Common myeloid progenitor, CD34-positive (primary cell): ENCODE data around the gene CSNK1D.
A peak's percentile ranks its signal among the peaks of the same experiment; 100 is the strongest.

Experiments
- CTCF ChIA-PET: fragments of 350-600 bp; sonication (Branson Sonifier 250); formaldehyde crosslinking; loops from one replicate; lab custom pipeline; 2021; ENCODE audit warnings: antibody characterized with exemption; lab: Charles Lee
- POLR2A ChIA-PET: fragments of 350-600 bp; sonication (Branson Sonifier 250); formaldehyde crosslinking; loops from one replicate; lab custom pipeline; 2021; ENCODE audit warnings: antibody characterized with exemption; lab: Charles Lee
- DNase-seq, 3 donors: peaks; one replicate each; pipeline versions ENCODE4 v3.0.0 to v3.0.0-alpha.2; 2013
- H3K27ac ChIP-seq, 2 experiments: 1 replicate in 1 of 2; 2 replicates in 1 of 2; pipeline ENCODE4 v1.7.0; 2013; ENCODE audit warnings: inconsistent platforms in 2 of 2, low read length in 2 of 2, mild to moderate bottlenecking in 2 of 2, low read depth in 1 of 2, moderate library complexity in 1 of 2; ENCODE audit not compliant: severe bottlenecking in 2 of 2, insufficient read depth in 1 of 2, poor library complexity in 1 of 2
- H3K27me3 ChIP-seq, 5 experiments: replicated peaks in 2 of 5; 1 replicate in 3 of 5; 2 replicates in 2 of 5; pipeline versions ENCODE4 v1.6.1 to v1.7.0; 2013; ENCODE audit warnings: low read length in 4 of 5, mild to moderate bottlenecking in 2 of 5, moderate library complexity in 2 of 5, inconsistent platforms in 1 of 5; ENCODE audit not compliant: insufficient read depth in 5 of 5, control insufficient read depth in 4 of 5
- H3K36me3 ChIP-seq, 4 experiments: 1 replicate in 2 of 4; 2 replicates in 2 of 4; pipeline versions ENCODE4 v1.6.1 to v1.7.0; 2013; ENCODE audit warnings: low read length in 3 of 4, control low read depth in 1 of 4, mild to moderate bottlenecking in 1 of 4; ENCODE audit not compliant: control insufficient read depth in 4 of 4, insufficient read depth in 4 of 4
- H3K4me1 ChIP-seq, 4 experiments: 1 replicate in 3 of 4; 2 replicates in 1 of 4; pipeline versions ENCODE4 v1.6.1 to v1.7.1; 2013; ENCODE audit warnings: low read length in 3 of 4, mild to moderate bottlenecking in 3 of 4, control low read depth in 1 of 4, inconsistent platforms in 1 of 4, moderate library complexity in 1 of 4; ENCODE audit not compliant: control insufficient read depth in 4 of 4, insufficient read depth in 4 of 4; ENCODE audit errors: control extremely low read depth in 1 of 4
- H3K4me3 ChIP-seq, 7 experiments: 1 replicate in 4 of 7; 2 replicates in 3 of 7; pipeline versions ENCODE4 v1.5.1 to v1.7.0; 2013; ENCODE audit warnings: mild to moderate bottlenecking in 7 of 7, low read length in 6 of 7, moderate library complexity in 6 of 7, inconsistent platforms in 2 of 7, low read depth in 2 of 7, control low read depth in 1 of 7; ENCODE audit not compliant: insufficient read depth in 4 of 7, control insufficient read depth in 1 of 7; ENCODE audit errors: extremely low read depth in 1 of 7
- H3K9me3 ChIP-seq, 5 experiments: 1 replicate in 4 of 5; 2 replicates in 1 of 5; pipeline versions ENCODE4 v1.6.1 to v1.7.1; 2013; ENCODE audit warnings: low read length in 4 of 5, mild to moderate bottlenecking in 2 of 5, inconsistent platforms in 1 of 5, low read depth in 1 of 5, moderate library complexity in 1 of 5; ENCODE audit not compliant: control insufficient read depth in 4 of 5, insufficient read depth in 2 of 5; ENCODE audit errors: control extremely low read depth in 1 of 5
- WGBS: methylation state at CpG from one replicate; pipeline ENCODE4 v1.1.5; 2013; ENCODE audit not compliant: insufficient coverage; 5-methylcytosine and 5-hydroxymethylcytosine counted together

CSNK1D gene

DNA sequence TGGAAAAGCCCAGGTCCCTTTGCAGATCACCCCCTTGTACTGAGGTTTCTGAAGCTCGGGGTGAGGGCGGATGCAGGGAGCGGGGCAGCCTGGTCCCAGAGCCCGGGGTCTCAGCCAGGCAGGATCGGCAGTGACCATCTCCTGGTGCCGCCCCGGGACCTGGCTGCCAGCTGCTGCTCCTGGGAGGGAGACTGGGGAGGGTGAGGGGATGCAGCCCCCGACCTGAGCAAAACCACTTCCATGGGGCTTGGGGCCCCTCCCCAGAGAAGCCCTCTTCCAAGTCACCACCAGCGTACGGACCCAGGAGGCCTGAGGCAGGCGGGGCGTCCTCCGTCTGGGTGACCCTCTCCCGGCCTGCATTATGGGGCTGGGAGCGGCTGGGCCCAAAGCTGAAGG lies 29.1 kb upstream of the CSNK1D start:
- peak overlapping the region in 2 of 7 experiments; percentile 23 to 28 for H3K4me3 ChIP-seq
- H3K4me1 ChIP-seq = peaks cover 5 to 91% (median 88%) of the 10 kb centered on the region in 4 experiments
- ChIA-PET CTCF (interaction anchor here (1.0 to 12.4 kb wide), 10 partner anchors 10 to 175 kb away, joined by 3 to 136 read pairs (median 4); partner anchors contain the start of genes CD7 and SECTM1), POLR2A (interaction anchor here (0.9 kb wide), 1 partner anchor 12 kb away, joined by 5 read pairs; no protein-coding TSS in a partner anchor)
- DNase-seq = no peak
- H3K27me3 ChIP-seq = no peaks in the 10 kb centered on the region
- H3K9me3 ChIP-seq = no peaks in the 10 kb centered on the region
- WGBS = 87% methylated on average over 12 of the region's 15 CpGs
- no peaks in the 10 kb centered on the region for H3K36me3 ChIP-seq
- H3K27ac ChIP-seq = no peak overlapping the region

DNA sequence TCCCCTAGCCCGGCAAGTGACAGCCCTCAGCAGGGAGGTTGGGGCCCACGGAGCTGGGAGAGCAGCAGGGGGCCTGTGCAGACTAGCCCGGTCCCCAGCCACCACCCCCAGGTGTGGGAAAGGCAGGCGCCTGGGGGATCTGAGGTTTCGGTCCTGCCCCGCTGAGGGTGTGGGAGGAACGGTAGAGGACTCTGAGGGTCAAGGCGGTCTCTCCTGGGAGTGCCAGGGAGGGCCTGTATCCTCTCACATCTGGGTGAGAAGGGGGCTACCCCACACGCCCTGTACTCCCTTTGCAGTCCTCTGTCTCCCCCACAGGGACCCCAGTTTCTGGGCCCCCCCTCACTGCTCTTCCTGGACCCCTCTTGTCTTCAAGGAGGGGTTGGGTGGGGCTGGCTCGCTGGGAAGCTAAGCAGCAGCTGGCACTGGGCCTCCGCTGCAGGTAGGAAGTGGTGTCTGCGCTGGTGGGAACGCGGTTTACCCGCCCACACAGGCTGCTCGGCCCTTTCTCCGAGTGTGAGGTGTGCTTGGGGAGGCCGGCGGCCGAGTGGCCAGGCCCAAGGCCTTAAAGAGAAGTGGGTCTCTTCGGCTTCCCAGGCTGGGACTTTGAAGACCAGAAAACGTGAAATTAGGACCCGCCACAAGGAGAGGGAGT lies 28.5 kb upstream of the CSNK1D start:
- H3K27ac ChIP-seq = peak overlapping the region in 1 of 2 experiments; percentile 14
- peak in 1 of 3 donors; percentile 48 for DNase-seq
- H3K9me3 ChIP-seq = no peaks in the 10 kb centered on the region
- WGBS = 26% methylated on average over 17 of the region's 23 CpGs
- peaks cover 5 to 95% (median 93%) of the 10 kb centered on the region in 4 experiments for H3K4me1 ChIP-seq
- peak overlapping the region in 2 of 7 experiments; percentile 23 to 28 for H3K4me3 ChIP-seq
- ChIA-PET POLR2A (interaction anchor here (1.4 kb wide), 1 partner anchor 19 kb away, joined by 5 read pairs; no protein-coding TSS in a partner anchor), CTCF (interaction anchor here (0.7 to 12.4 kb wide), 18 partner anchors 10 to 176 kb away, joined by 3 to 136 read pairs (median 4); partner anchors contain the start of genes CD7 and SECTM1)
- H3K36me3 ChIP-seq = no peaks in the 10 kb centered on the region
- no peaks in the 10 kb centered on the region for H3K27me3 ChIP-seq

DNA sequence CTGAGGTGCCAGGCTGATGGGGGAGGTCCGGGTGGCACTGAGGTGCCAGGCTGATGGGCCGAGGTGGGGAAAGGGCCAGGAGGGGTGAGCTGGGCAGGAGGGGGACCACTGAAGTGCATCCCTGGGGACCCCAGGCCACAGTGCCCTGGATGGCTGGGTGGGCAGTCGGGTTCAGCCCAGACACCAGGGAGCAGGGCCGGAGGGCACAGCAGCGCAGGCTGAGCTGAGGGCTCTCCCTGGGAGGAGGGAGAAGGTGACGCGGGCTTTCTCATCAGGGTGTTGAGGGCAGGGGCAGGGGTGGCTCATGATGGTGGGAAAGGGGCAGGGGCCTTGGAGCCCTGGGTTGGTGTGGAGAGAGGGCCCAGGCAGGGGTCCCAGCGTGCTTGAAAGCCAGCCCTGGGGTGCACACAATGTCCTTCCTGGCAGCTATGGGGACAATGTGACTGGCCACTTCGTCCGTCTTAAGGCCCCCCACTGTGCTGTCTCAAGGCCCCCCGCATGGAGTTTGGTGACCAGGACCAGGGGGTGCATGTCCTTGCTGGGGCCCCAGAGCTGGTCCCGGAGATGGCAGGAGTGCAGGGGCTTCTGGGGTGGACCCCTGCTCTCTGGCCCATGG lies 27.9 kb upstream of the CSNK1D start:
- no peaks in the 10 kb centered on the region for H3K36me3 ChIP-seq
- WGBS = 95% methylated on average over 12 of the region's 12 CpGs
- ChIA-PET POLR2A (interaction anchor here (0.5 to 5.3 kb wide), 5 partner anchors 15 to 68 kb away, joined by 3 to 29 read pairs (median 4); partner anchors contain the start of gene CSNK1D), CTCF (interaction anchor here (0.7 to 12.4 kb wide), 18 partner anchors 9 to 66 kb away, joined by 3 to 136 read pairs (median 4); partner anchors contain the start of genes CD7, CSNK1D and SECTM1)
- H3K9me3 ChIP-seq = no peaks in the 10 kb centered on the region
- peaks cover 3 to 95% (median 93%) of the 10 kb centered on the region in 4 experiments for H3K4me1 ChIP-seq
- no peak overlapping the region for H3K4me3 ChIP-seq
- H3K27me3 ChIP-seq = no peaks in the 10 kb centered on the region
- no peak for DNase-seq
- peak overlapping the region in 1 of 2 experiments; percentile 14 for H3K27ac ChIP-seq

DNA sequence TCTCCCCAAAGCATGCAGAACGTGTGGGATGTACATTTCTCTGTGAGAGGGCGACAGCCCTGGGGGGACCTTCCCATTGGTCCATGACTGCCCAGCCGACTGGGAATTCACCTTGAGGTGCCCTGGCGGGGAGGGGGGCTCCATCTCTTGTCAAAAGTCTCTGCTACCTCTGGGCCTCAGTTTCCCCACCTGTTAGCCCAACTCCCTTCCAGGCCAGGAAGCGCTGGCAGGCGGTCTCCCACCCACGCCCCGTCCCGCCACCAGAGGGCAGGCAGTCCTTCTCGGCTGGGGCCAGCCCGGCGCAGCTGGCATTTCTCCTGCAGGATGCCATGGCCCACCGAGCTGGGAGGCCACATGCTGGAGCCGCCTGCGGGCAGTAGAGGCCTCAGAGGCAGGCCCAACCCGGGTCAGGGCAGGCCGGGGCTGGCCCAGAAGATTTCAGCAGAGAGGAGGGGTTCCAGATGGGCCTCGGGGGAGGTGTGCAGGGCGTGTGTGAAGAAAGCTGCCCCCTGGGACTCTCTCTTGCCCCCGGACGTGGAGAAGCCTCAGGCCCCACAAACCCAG lies 27.3 kb upstream of the CSNK1D start:
- 20% methylated on average over 14 of the region's 21 CpGs for WGBS
- H3K27ac ChIP-seq = no peak overlapping the region
- no peaks in the 10 kb centered on the region for H3K36me3 ChIP-seq
- H3K4me1 ChIP-seq = peaks cover 5 to 93% (median 91%) of the 10 kb centered on the region in 4 experiments
- CTCF ChIA-PET = interaction anchor here (0.8 to 12.4 kb wide), 20 partner anchors 8 to 65 kb away, joined by 3 to 136 read pairs (median 4); partner anchors contain the start of genes CD7, CSNK1D and SECTM1
- H3K27me3 ChIP-seq = no peaks in the 10 kb centered on the region
- POLR2A ChIA-PET = interaction anchor here (0.5 to 5.3 kb wide), 6 partner anchors 16 to 67 kb away, joined by 3 to 29 read pairs (median 4); partner anchors contain the start of gene CSNK1D
- peak; percentile 62 to 70 (median 70) for DNase-seq
- H3K9me3 ChIP-seq = no peaks in the 10 kb centered on the region
- H3K4me3 ChIP-seq = no peak overlapping the region

DNA sequence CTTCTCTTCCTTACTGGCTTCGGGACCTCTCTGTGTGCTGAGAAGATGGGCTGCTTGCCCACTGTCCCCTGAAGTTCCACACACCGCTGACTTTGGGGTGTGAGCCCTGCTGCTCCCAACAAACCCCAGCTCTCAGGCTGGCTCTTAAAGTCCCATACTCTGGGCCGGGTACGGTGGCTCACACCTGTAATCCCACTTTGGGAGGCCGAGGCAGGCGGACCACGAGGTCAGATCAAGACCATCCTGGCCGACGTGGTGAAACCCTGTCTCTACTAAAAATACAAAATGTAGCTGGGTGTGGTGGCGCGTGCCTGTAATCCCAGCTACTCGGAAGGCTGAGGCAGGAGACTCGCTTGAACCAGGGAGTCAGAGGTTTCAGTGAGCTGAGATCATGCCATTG lies 26.7 kb upstream of the CSNK1D start:
- Histone ChIP-seq H3K27me3 (no peaks in the 10 kb centered on the region), H3K27ac (no peak overlapping the region), H3K4me3 (no peak overlapping the region), H3K4me1 (peaks cover 5 to 89% (median 86%) of the 10 kb centered on the region in 4 experiments), H3K9me3 (no peaks in the 10 kb centered on the region), H3K36me3 (no peaks in the 10 kb centered on the region)
- CTCF ChIA-PET = interaction anchor here (0.8 to 12.4 kb wide), 18 partner anchors 9 to 64 kb away, joined by 3 to 136 read pairs (median 6); partner anchors contain the start of genes CD7, CSNK1D and SECTM1
- POLR2A ChIA-PET = interaction anchor here (0.8 to 5.3 kb wide), 3 partner anchors 16 to 31 kb away, joined by 3 to 29 read pairs (median 4); partner anchors contain the start of gene CSNK1D
- 97% methylated on average over 13 of the region's 13 CpGs for WGBS
- no peak for DNase-seq

DNA sequence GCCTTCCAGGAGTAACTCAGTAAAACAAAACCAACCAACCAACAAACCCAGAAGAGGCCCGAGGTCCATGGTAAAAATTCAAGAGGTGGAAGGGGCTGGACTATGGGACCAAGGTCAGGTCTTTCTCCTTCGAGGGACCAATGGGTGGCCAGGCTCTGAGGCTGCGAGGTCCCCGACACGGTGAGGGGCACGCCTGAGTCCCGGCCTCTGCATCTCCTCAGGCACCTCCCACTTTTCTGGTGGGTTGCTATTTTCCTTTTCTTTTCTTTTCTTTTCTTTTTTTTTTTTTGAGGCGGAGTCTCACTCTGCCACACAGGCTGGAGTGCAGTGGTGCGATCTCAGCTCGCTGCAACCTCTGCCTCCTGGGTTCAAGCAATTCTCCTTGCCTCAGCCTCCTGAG lies 26.0 kb upstream of the CSNK1D start:
- ChIA-PET POLR2A (interaction anchor here (0.9 to 5.3 kb wide), 2 partner anchors 18 to 27 kb away, joined by 3 to 29 read pairs; partner anchors contain the start of genes CD7 and CSNK1D), CTCF (interaction anchor here (0.8 to 12.4 kb wide), 15 partner anchors 13 to 120 kb away, joined by 3 to 136 read pairs (median 5); partner anchors contain the start of genes CD7 and SECTM1)
- Histone ChIP-seq H3K36me3 (no peaks in the 10 kb centered on the region), H3K4me3 (no peak overlapping the region), H3K9me3 (no peaks in the 10 kb centered on the region), H3K27ac (peak overlapping the region in 1 of 2 experiments; percentile 97), H3K27me3 (no peaks in the 10 kb centered on the region), H3K4me1 (peaks cover 5 to 81% (median 80%) of the 10 kb centered on the region in 4 experiments)
- WGBS = 95% methylated on average over 3 of the region's 10 CpGs
- DNase-seq = no peak
